Endothelial cell (in vitro differentiated cells): ENCODE measurements around the gene C11orf91. TPM values are rescaled to one million over a fixed set of nuclear protein-coding genes. Genes with fewer than 3 reads are reported as not detected.

Experiments
- DNase-seq: peaks from one replicate; pipeline ENCODE4 v3.0.0; 2021; ENCODE audit warnings: low spot score
- H3K27ac Mint-ChIP-seq: one replicate; pipeline ENCODE4 v1.8.0; 2021; ENCODE audit warnings: mixed read lengths, inconsistent platforms; ENCODE audit not compliant: unreplicated experiment
- H3K27me3 Mint-ChIP-seq: one replicate; pipeline ENCODE4 v1.8.0; 2021; ENCODE audit warnings: mild to moderate bottlenecking, moderate library complexity, mixed read lengths, inconsistent platforms; ENCODE audit not compliant: unreplicated experiment
- H3K36me3 Mint-ChIP-seq: one replicate; pipeline ENCODE4 v1.8.0; 2021; ENCODE audit warnings: mild to moderate bottlenecking, low read depth, mixed read lengths, inconsistent platforms; ENCODE audit not compliant: unreplicated experiment
- H3K4me1 Mint-ChIP-seq: one replicate; pipeline ENCODE4 v1.8.0; 2021; ENCODE audit warnings: mild to moderate bottlenecking, mixed read lengths, inconsistent platforms; ENCODE audit not compliant: unreplicated experiment
- H3K4me3 Mint-ChIP-seq: one replicate; pipeline ENCODE4 v1.8.0; 2021; ENCODE audit warnings: mild to moderate bottlenecking, mixed read lengths, inconsistent platforms; ENCODE audit not compliant: unreplicated experiment
- H3K9me3 Mint-ChIP-seq: one replicate; pipeline ENCODE4 v1.8.0; 2021; ENCODE audit warnings: mixed read lengths, inconsistent platforms; ENCODE audit not compliant: unreplicated experiment
- CTCF ChIP-seq: fragments of 200-600 bp; sonication (generic); IDR thresholded peaks from one replicate; pipeline ENCODE4 v1.5.0; 2021; ENCODE audit warnings: antibody characterized with exemption; ENCODE audit not compliant: unreplicated experiment
- total RNA-seq: library from RNA; stranded (reverse); fragmentation: NEBNext Ultra II Directional; extraction: Animal tissue kit (Norgen Biotek cat#: 25700); gene quantifications from one replicate; pipeline ENCODE4 v1.2.1, GENCODE V29; 2021; ENCODE audit not compliant: unreplicated experiment

The C11orf91 gene
- total RNA-seq, 1 donor from 2014 or later, result not detected

- Mint-ChIP-seq H3K27ac (no peak overlapping the region), H3K36me3 (peaks cover 25% of the 10 kb centered on the region), H3K9me3 (no peaks in the 10 kb centered on the region), H3K4me3 (no peak overlapping the region), H3K27me3 (no peaks in the 10 kb centered on the region), H3K4me1 (peaks cover 33% of the 10 kb centered on the region)
- no peak for TF ChIP-seq CTCF
- DNase-seq, result no peak
Observed at GRCh38 chr11:33719587-33719986, 19.0 kb upstream of the C11orf91 start.

- no peak for DNase-seq
- Mint-ChIP-seq H3K27ac (no peak overlapping the region), H3K4me3 (no peak overlapping the region), H3K4me1 (peaks cover 22% of the 10 kb centered on the region), H3K36me3 (peaks cover 25% of the 10 kb centered on the region), H3K27me3 (no peaks in the 10 kb centered on the region), H3K9me3 (no peaks in the 10 kb centered on the region)
- no peak for TF ChIP-seq CTCF
Observed at GRCh38 chr11:33718440-33718839, 17.8 kb upstream of the C11orf91 start.

GRCh38 chr11:33716243-33716642 is 15.6 kb upstream of the C11orf91 start:
- no peak for DNase-seq
- Mint-ChIP-seq H3K4me1 (peaks cover 1% of the 10 kb centered on the region), H3K27me3 (no peaks in the 10 kb centered on the region), H3K4me3 (no peak overlapping the region), H3K36me3 (peaks cover 19% of the 10 kb centered on the region), H3K9me3 (no peaks in the 10 kb centered on the region), H3K27ac (no peak overlapping the region)
- no peak for TF ChIP-seq CTCF

- Mint-ChIP-seq H3K27me3 (no peaks in the 10 kb centered on the region), H3K36me3 (peaks cover 10% of the 10 kb centered on the region), H3K4me1 (no peaks in the 10 kb centered on the region), H3K9me3 (no peaks in the 10 kb centered on the region), H3K4me3 (no peak overlapping the region), H3K27ac (no peak overlapping the region)
- TF ChIP-seq CTCF, result no peak
- DNase-seq, result no peak
Observed at GRCh38 chr11:33713856-33714398, 13.3 kb upstream of the C11orf91 start.

GRCh38 chr11:33713151-33713855 is 12.7 kb upstream of the C11orf91 start:
- no peak overlapping the region for H3K27ac Mint-ChIP-seq
- H3K4me3 Mint-ChIP-seq, result no peak overlapping the region
- H3K4me1 Mint-ChIP-seq, result no peaks in the 10 kb centered on the region
- no peak for TF ChIP-seq CTCF
- no peaks in the 10 kb centered on the region for H3K9me3 Mint-ChIP-seq
- no peaks in the 10 kb centered on the region for H3K27me3 Mint-ChIP-seq
- H3K36me3 Mint-ChIP-seq, result peaks cover 10% of the 10 kb centered on the region
- no peak for DNase-seq
